ENCODE data around the gene SPEM1.

SPEM1 gene

GRCh38 chr17:7437950-7438614 lies 18.0 kb downstream of the SPEM1 start:
- H4K91ac ChIP-seq (ENCODE audit: low read depth, low read length): no peak overlapping the region
- no peak overlapping the region for H2BK5ac ChIP-seq (ENCODE audit: low read depth, low read length, poor library complexity)
- H2BK12ac ChIP-seq (ENCODE audit: low read length): no peak overlapping the region
- H4K8ac ChIP-seq (ENCODE audit: low read depth, low read length): peak overlapping the region; percentile 3
- no peak overlapping the region for H3K27ac ChIP-seq (ENCODE audit: low read depth, low read length)
- H2BK120ac ChIP-seq (ENCODE audit: insufficient read depth, low read length, poor library complexity): no peak overlapping the region
- H3K4ac ChIP-seq (ENCODE audit: low read depth, low read length): peak overlapping the region; percentile 28
- H4K12ac ChIP-seq (ENCODE audit: low read depth, low read length): no peak overlapping the region
- H3K79me1 ChIP-seq (ENCODE audit: low read length): peaks cover 18% of the 10 kb centered on the region
- H2AK5ac ChIP-seq (ENCODE audit: low read length): no peak overlapping the region
- DNase-seq: peak in 1 of 2 donors; percentile 30
- no CpG with 5 or more reads among the region's 48 CpGs for WGBS (ENCODE audit: extremely low coverage, insufficient coverage, insufficient read length)
- peaks cover 4% of the 10 kb centered on the region for H3K79me2 ChIP-seq (ENCODE audit: control insufficient read depth, insufficient read depth, low read length, poor library complexity)
- peaks cover 25 to 33% of the 10 kb centered on the region in 2 experiments for H3K4me1 ChIP-seq (ENCODE audit: control insufficient read depth in 1 of 2, insufficient read depth in 2 of 2, low read length in 2 of 2)
- H3K9ac ChIP-seq (ENCODE audit: low read length): peak overlapping the region; percentile 30
- H3K4me3 ChIP-seq (ENCODE audit: low read depth, low read length): peak overlapping the region; percentile 60
- no peaks in the 10 kb centered on the region for H3K36me3 ChIP-seq (ENCODE audit: control insufficient read depth in 1 of 2, insufficient read depth in 2 of 2, low read length in 2 of 2)
- peak overlapping the region; percentile 19 for H3K18ac ChIP-seq (ENCODE audit: low read length)
- H3K9me3 ChIP-seq (ENCODE audit: insufficient read depth, low read depth, low read length): peaks cover 2% of the 10 kb centered on the region
- peaks cover 18% of the 10 kb centered on the region for H3K27me3 ChIP-seq (ENCODE audit: insufficient read depth, low read length)
- H3K4me2 ChIP-seq (ENCODE audit: low read length): peak overlapping the region; percentile 94
- no peak overlapping the region for H3K23ac ChIP-seq (ENCODE audit: low read length)
- H2AFZ ChIP-seq (ENCODE audit: insufficient read depth, low read length, poor library complexity): peak overlapping the region; percentile 6
- no peak overlapping the region for H3K14ac ChIP-seq (ENCODE audit: low read length)

DNA sequence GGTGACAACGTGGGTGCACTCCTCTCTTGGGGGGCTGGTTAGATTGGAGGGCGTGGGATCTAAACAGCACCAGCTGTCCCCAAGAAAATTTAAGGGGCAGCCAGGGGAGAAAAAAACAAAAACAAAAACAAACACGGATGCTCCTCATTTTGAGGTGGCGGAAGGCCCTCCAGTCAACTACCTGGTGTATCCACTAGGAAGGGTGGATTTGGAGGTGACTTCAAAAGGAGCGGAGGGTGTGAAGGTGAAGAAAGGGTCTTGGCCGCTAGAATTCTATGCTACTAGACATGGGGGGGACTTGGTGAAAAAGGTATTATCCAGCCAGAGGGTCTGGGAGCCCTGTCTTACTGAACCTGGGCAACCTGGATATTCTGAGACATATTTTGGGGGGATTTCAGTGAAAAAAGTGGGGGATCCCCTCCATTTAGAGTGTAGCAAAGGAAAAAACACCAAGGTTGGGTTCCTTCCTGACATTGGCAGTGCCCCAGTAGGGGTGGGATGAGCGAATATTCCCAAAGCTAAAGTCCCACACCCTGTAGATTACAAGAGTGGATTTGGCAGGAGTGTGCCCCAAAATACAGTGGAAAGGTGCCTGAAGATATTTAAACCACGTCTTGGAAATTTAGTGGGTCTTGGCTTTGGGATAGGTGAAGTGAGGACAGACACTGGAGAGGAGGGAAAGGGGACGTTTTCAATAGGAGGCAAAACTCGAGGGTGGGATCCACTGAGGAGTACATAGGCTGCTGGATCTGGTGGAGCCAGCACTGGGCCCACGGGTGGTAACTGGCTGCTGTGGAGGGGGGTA lies 18.7 kb downstream of the SPEM1 start:
- H2BK120ac ChIP-seq (ENCODE audit: insufficient read depth, low read length, poor library complexity): no peak overlapping the region
- peak overlapping the region; percentile 60 for H3K4me3 ChIP-seq (ENCODE audit: low read depth, low read length)
- H4K8ac ChIP-seq (ENCODE audit: low read depth, low read length): no peak overlapping the region
- H3K14ac ChIP-seq (ENCODE audit: low read length): no peak overlapping the region
- H3K36me3 ChIP-seq (ENCODE audit: control insufficient read depth in 1 of 2, insufficient read depth in 2 of 2, low read length in 2 of 2): no peaks in the 10 kb centered on the region
- no peak overlapping the region for H3K18ac ChIP-seq (ENCODE audit: low read length)
- H3K79me1 ChIP-seq (ENCODE audit: low read length): peaks cover 18% of the 10 kb centered on the region
- H2AK5ac ChIP-seq (ENCODE audit: low read length): no peak overlapping the region
- no peak for DNase-seq
- H3K4me1 ChIP-seq (ENCODE audit: control insufficient read depth in 1 of 2, insufficient read depth in 2 of 2, low read length in 2 of 2): peaks cover 25 to 33% of the 10 kb centered on the region in 2 experiments
- H3K23ac ChIP-seq (ENCODE audit: low read length): no peak overlapping the region
- H3K4ac ChIP-seq (ENCODE audit: low read depth, low read length): no peak overlapping the region
- H2BK5ac ChIP-seq (ENCODE audit: low read depth, low read length, poor library complexity): no peak overlapping the region
- H3K79me2 ChIP-seq (ENCODE audit: control insufficient read depth, insufficient read depth, low read length, poor library complexity): peaks cover 4% of the 10 kb centered on the region
- peak overlapping the region; percentile 11 for H3K9ac ChIP-seq (ENCODE audit: low read length)
- H2AFZ ChIP-seq (ENCODE audit: insufficient read depth, low read length, poor library complexity): no peak overlapping the region
- WGBS (ENCODE audit: extremely low coverage, insufficient coverage, insufficient read length): no CpG with 5 or more reads among the region's 11 CpGs
- peak overlapping the region; percentile 94 for H3K4me2 ChIP-seq (ENCODE audit: low read length)
- H3K27ac ChIP-seq (ENCODE audit: low read depth, low read length): no peak overlapping the region
- H3K9me3 ChIP-seq (ENCODE audit: insufficient read depth, low read depth, low read length): peaks cover 2% of the 10 kb centered on the region
- H2BK12ac ChIP-seq (ENCODE audit: low read length): no peak overlapping the region
- H4K12ac ChIP-seq (ENCODE audit: low read depth, low read length): no peak overlapping the region
- H3K27me3 ChIP-seq (ENCODE audit: insufficient read depth, low read length): peaks cover 18% of the 10 kb centered on the region
- H4K91ac ChIP-seq (ENCODE audit: low read depth, low read length): no peak overlapping the region

DNA sequence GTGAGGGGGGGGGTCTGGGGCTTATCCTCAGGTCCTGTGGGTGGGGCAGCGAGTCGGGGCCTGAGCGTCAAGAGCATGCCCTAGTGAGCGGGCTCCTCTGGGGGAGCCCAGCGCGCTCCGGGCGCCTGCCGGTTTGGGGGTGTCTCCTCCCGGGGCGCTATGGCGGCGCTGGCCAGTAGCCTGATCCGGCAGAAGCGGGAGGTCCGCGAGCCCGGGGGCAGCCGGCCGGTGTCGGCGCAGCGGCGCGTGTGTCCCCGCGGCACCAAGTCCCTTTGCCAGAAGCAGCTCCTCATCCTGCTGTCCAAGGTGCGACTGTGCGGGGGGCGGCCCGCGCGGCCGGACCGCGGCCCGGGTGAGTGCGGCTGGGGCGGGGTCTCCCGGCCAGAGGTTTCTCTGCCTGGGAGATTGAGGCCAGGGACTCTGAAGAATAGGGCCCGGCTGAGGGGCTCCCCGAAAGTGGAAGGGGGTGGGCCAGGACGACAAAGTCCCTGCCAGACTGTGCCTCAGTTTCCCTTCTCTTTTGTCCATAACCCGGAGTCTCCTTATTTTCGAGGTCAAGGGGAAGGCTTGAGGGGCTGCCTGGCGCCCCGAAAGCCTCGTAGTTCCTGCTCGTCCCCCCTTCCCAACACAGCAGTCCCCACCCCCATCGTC lies 19.5 kb downstream of the SPEM1 start, which contains the start of gene FGF11:
Gene FGF11 (plus strand): TSS at position 51 of the 651 bp plus-strand sequence. CDS start 109 bp downstream, at position 160.
- WGBS (ENCODE audit: extremely low coverage, insufficient coverage, insufficient read length): no CpG with 5 or more reads among the region's 50 CpGs
- peak within 1 kb of the TSS; percentile 94 for H3K4me2 ChIP-seq (ENCODE audit: low read length)
- H3K79me1 ChIP-seq (ENCODE audit: low read length): peaks cover 18% of the 10 kb centered on the region
- peak within 1 kb of the TSS; percentile 29 for H4K91ac ChIP-seq (ENCODE audit: low read depth, low read length)
- H3K18ac ChIP-seq (ENCODE audit: low read length): peak within 1 kb of the TSS; percentile 67
- no peak within 1 kb of the TSS for H3K23ac ChIP-seq (ENCODE audit: low read length)
- no peak within 1 kb of the TSS for H3K27ac ChIP-seq (ENCODE audit: low read depth, low read length)
- H3K9me3 ChIP-seq (ENCODE audit: insufficient read depth, low read depth, low read length): peaks cover 2% of the 10 kb centered on the region
- no peak within 1 kb of the TSS for H2AK5ac ChIP-seq (ENCODE audit: low read length)
- no peak for DNase-seq
- H2BK12ac ChIP-seq (ENCODE audit: low read length): no peak within 1 kb of the TSS
- H4K8ac ChIP-seq (ENCODE audit: low read depth, low read length): peak within 1 kb of the TSS; percentile 77
- peak within 1 kb of the TSS; percentile 48 for H2AFZ ChIP-seq (ENCODE audit: insufficient read depth, low read length, poor library complexity)
- no peak within 1 kb of the TSS for H2BK5ac ChIP-seq (ENCODE audit: low read depth, low read length, poor library complexity)
- peaks cover 18% of the 10 kb centered on the region for H3K27me3 ChIP-seq (ENCODE audit: insufficient read depth, low read length)
- no peaks in the 10 kb centered on the region for H3K36me3 ChIP-seq (ENCODE audit: control insufficient read depth in 1 of 2, insufficient read depth in 2 of 2, low read length in 2 of 2)
- H2BK120ac ChIP-seq (ENCODE audit: insufficient read depth, low read length, poor library complexity): peak within 1 kb of the TSS; percentile 20
- peaks cover 4% of the 10 kb centered on the region for H3K79me2 ChIP-seq (ENCODE audit: control insufficient read depth, insufficient read depth, low read length, poor library complexity)
- H3K9ac ChIP-seq (ENCODE audit: low read length): peak within 1 kb of the TSS; percentile 62
- peak within 1 kb of the TSS; percentile 12 for H4K12ac ChIP-seq (ENCODE audit: low read depth, low read length)
- peak within 1 kb of the TSS; percentile 33 for H3K14ac ChIP-seq (ENCODE audit: low read length)
- no peak within 1 kb of the TSS for H3K4ac ChIP-seq (ENCODE audit: low read depth, low read length)
- H3K4me3 ChIP-seq (ENCODE audit: low read depth, low read length): peak within 1 kb of the TSS; percentile 74
- H3K4me1 ChIP-seq (ENCODE audit: control insufficient read depth in 1 of 2, insufficient read depth in 2 of 2, low read length in 2 of 2): peaks cover 25 to 33% of the 10 kb centered on the region in 2 experiments

DNA sequence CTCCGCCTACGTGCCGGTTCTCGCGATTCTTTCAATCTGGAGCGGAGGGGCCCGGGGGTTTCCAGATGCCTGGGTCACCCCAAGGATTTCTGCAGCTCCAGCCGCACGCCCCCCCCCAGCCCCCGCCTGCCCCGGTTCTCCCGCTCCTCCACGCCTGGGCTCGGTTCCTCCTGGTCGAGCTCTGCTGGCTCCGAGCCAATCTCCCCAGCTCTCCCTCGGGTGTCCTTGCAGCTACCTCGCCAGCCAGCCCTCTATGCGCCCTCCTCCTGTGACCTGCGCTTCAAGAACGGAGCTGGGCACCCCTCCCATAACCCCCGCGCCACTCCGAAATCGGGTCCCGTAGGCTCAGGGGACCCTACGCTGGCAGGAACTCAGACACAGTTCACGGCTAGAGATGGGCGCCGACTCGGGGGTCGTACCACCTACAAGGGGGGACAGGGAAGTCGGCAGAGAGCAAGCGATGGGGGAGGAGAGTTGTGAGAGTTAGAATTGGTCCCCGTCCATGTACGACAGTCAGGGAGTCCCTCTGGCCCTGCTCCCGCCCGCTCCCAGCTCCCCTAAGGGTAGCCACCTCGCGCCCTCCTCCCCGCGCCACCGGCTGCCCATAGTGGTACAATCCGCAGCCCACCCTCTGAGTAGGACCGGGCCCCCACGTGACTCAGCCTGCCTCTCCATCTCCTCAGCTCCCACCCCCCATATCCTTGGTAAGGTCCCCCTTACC lies 20.1 kb downstream of the SPEM1 start:
- Histone ChIP-seq H2AFZ (ENCODE audit: insufficient read depth, low read length, poor library complexity) (peak overlapping the region; percentile 48), H4K12ac (ENCODE audit: low read depth, low read length) (peak overlapping the region; percentile 6), H3K14ac (ENCODE audit: low read length) (peak overlapping the region; percentile 33), H3K79me2 (ENCODE audit: control insufficient read depth, insufficient read depth, low read length, poor library complexity) (peaks cover 4% of the 10 kb centered on the region), H4K8ac (ENCODE audit: low read depth, low read length) (peak overlapping the region; percentile 77), H3K23ac (ENCODE audit: low read length) (no peak overlapping the region), H3K36me3 (ENCODE audit: control insufficient read depth in 1 of 2, insufficient read depth in 2 of 2, low read length in 2 of 2) (no peaks in the 10 kb centered on the region), H3K9me3 (ENCODE audit: insufficient read depth, low read depth, low read length) (peaks cover 2% of the 10 kb centered on the region), H2AK5ac (ENCODE audit: low read length) (no peak overlapping the region), H3K18ac (ENCODE audit: low read length) (peak overlapping the region; percentile 67), H3K4me1 (ENCODE audit: control insufficient read depth in 1 of 2, insufficient read depth in 2 of 2, low read length in 2 of 2) (peaks cover 25 to 33% of the 10 kb centered on the region in 2 experiments), H2BK12ac (ENCODE audit: low read length) (no peak overlapping the region), H3K9ac (ENCODE audit: low read length) (peak overlapping the region; percentile 62), H2BK120ac (ENCODE audit: insufficient read depth, low read length, poor library complexity) (no peak overlapping the region), H3K4me3 (ENCODE audit: low read depth, low read length) (peak overlapping the region; percentile 74), H3K4ac (ENCODE audit: low read depth, low read length) (no peak overlapping the region), H3K27ac (ENCODE audit: low read depth, low read length) (no peak overlapping the region), H3K27me3 (ENCODE audit: insufficient read depth, low read length) (peaks cover 18% of the 10 kb centered on the region), H4K91ac (ENCODE audit: low read depth, low read length) (peak overlapping the region; percentile 29), H3K79me1 (ENCODE audit: low read length) (peaks cover 18% of the 10 kb centered on the region), H2BK5ac (ENCODE audit: low read depth, low read length, poor library complexity) (no peak overlapping the region), H3K4me2 (ENCODE audit: low read length) (peak overlapping the region; percentile 70)
- WGBS (ENCODE audit: extremely low coverage, insufficient coverage, insufficient read length): no CpG with 5 or more reads among the region's 46 CpGs
- DNase-seq: no peak

Data from trophoblast cell (in vitro differentiated cells and primary cell).